ENCODE measurements around the gene ESR2.
"Not testable (repeated sequence)": the region's sequence is repeated elsewhere in the genome, so short reads cannot be mapped to it uniquely, and the experiment has no call there.

ESR2 gene

GRCh38 chr14:64037869-64038745 is 256.1 kb downstream of the ESR2 start:
- DNase-seq (ENCODE audit: low read depth) = not testable (repeated sequence)

GRCh38 chr14:64035143-64035542 is 259.0 kb downstream of the ESR2 start:
- no peak for DNase-seq (ENCODE audit: low read depth)
